HCT116 (cell line): ENCODE results near the gene SEC14L1. TPM values are rescaled to one million over a fixed set of nuclear protein-coding genes. Genes with fewer than 3 reads are reported as not detected.

Experiments used
- ATAC-seq: fragments of 200-7000 bp; cut with Tn5 transposase; 2 replicates; pipeline ENCODE4 v1.9.1; 2020; ENCODE audit warnings: mild to moderate bottlenecking, moderate library complexity
- BruUV-seq: library from RNA; stranded (reverse); fragments of 400-500 nt; replicated peaks from 2 replicates; lab custom pipeline; 2021; lab: Mats Ljungman, UMichigan
- CTCF ChIA-PET: fragments of 300-600 bp; sonication (Branson Sonifier 250); formaldehyde crosslinking; loops from one replicate; lab custom pipeline; 2021; ENCODE audit warnings: antibody characterized with exemption; lab: Charles Lee
- POLR2A ChIA-PET: fragments of 300-600, 350-600 bp; sonication (Branson Sonifier 250); formaldehyde crosslinking; loops from one replicate; lab custom pipeline; 2021; ENCODE audit warnings: antibody characterized with exemption; lab: Charles Lee
- RAD21 ChIA-PET, 2 experiments: fragments of 300-600 bp; sonication (Branson Sonifier 250); formaldehyde crosslinking; loops; one replicate each; lab custom pipeline; 2023; ENCODE audit warnings: low total read pairs in 2 of 2; ENCODE audit not compliant: uncharacterized antibody in 2 of 2, unreplicated experiment in 2 of 2, low non-redundant PET in 1 of 2; lab: Charles Lee
- DNase-seq: peaks from one replicate; pipeline ENCODE4 v3.0.0-alpha.2; 2010; ENCODE audit warnings: low read depth, low spot score
- H2AFZ ChIP-seq: fragments of 200-600 bp; shearing (Covaris generic), sonication (generic); 2 replicates; pipeline ENCODE4 v1.6.1; 2017; ENCODE audit warnings: low read depth, mixed run types, mixed read lengths, antibody characterized with exemption, low read length; ENCODE audit not compliant: poor library complexity, severe bottlenecking
- H3K27ac ChIP-seq: 2 replicates; pipeline ENCODE4 v1.5.1; 2012; ENCODE audit warnings: low read depth, low read length
- H3K27me3 ChIP-seq: fragments of 200-600 bp; sonication (generic); 2 replicates; pipeline ENCODE4 v1.6.1; 2016; ENCODE audit warnings: mixed run types, low read length, mixed read lengths; ENCODE audit not compliant: insufficient read depth
- H3K36me3 ChIP-seq, 2 experiments: fragments of 200-500 bp in 1 of 2; fragments of 200-600 bp in 1 of 2; sonication (Bioruptor generic) in 1 of 2; sonication (generic) in 1 of 2; 2 replicates each; pipeline versions ENCODE4 v1.5.1 to v1.6.1; 2014 to 2016; ENCODE audit warnings: low read length in 2 of 2, inconsistent platforms in 1 of 2, mixed read lengths in 1 of 2, mixed run types in 1 of 2; ENCODE audit not compliant: insufficient read depth in 2 of 2, control insufficient read depth in 1 of 2
- H3K4me1 ChIP-seq, 2 experiments: fragments of 200-600 bp in 1 of 2; sonication (generic) in 1 of 2; 2 replicates each; pipeline versions ENCODE4 v1.5.1 to v1.6.1; 2012 to 2017; ENCODE audit warnings: low read length in 2 of 2, inconsistent platforms in 1 of 2, mild to moderate bottlenecking in 1 of 2, mixed read lengths in 1 of 2, mixed run types in 1 of 2, moderate library complexity in 1 of 2; ENCODE audit not compliant: insufficient read depth in 2 of 2, control insufficient read depth in 1 of 2
- H3K4me2 ChIP-seq: fragments of 200-600 bp; sonication (generic); 2 replicates; pipeline ENCODE4 v1.6.1; 2017; ENCODE audit warnings: mixed run types, low read length, mixed read lengths
- H3K4me3 ChIP-seq, 2 experiments: fragments of 200-600 bp in 1 of 2; sonication (generic) in 1 of 2; replicated peaks in 1 of 2; 2 replicates each; pipeline ENCODE4 v1.5.1; 2011 to 2016; ENCODE audit warnings: low read length in 2 of 2, control low read depth in 1 of 2, low read depth in 1 of 2, mild to moderate bottlenecking in 1 of 2, mixed read lengths in 1 of 2, mixed run types in 1 of 2
- H3K79me2 ChIP-seq: fragments of 200-600 bp; sonication (generic); 2 replicates; pipeline ENCODE4 v1.6.1; 2017; ENCODE audit warnings: mild to moderate bottlenecking, mixed run types, low read length, moderate library complexity, mixed read lengths; ENCODE audit not compliant: insufficient read depth
- H3K9ac ChIP-seq: fragments of 200-600 bp; sonication (generic); 2 replicates; pipeline ENCODE4 v1.6.1; 2016; ENCODE audit warnings: low read length, mixed read lengths
- H3K9me2 ChIP-seq: fragments of 200-600 bp; sonication (generic), shearing (Covaris generic); 2 replicates; pipeline ENCODE4 v1.6.1; 2017; ENCODE audit warnings: mixed run types, mild to moderate bottlenecking, moderate library complexity; ENCODE audit not compliant: insufficient read depth
- H3K9me3 ChIP-seq, 2 experiments: fragments of 200-500 bp in 1 of 2; fragments of 200-600 bp in 1 of 2; sonication (Bioruptor generic) in 1 of 2; sonication (generic) in 1 of 2; 2 replicates each; pipeline ENCODE4 v1.6.1; 2014 to 2017; ENCODE audit warnings: low read length in 2 of 2, mixed read lengths in 2 of 2, inconsistent platforms in 1 of 2, low read depth in 1 of 2, mild to moderate bottlenecking in 1 of 2, mixed run types in 1 of 2, moderate library complexity in 1 of 2; ENCODE audit not compliant: control insufficient read depth in 1 of 2, insufficient read depth in 1 of 2
- H4K20me1 ChIP-seq: fragments of 200-600 bp; sonication (generic), shearing (Covaris generic); 2 replicates; pipeline ENCODE4 v1.6.1; 2017; ENCODE audit warnings: mixed run types, mild to moderate bottlenecking, moderate library complexity; ENCODE audit not compliant: insufficient read depth
- ATF3 ChIP-seq: IDR thresholded peaks from 2 replicates; pipeline ENCODE4 v1.6.1; 2012
- CEBPB ChIP-seq: IDR thresholded peaks from 2 replicates; pipeline ENCODE4 v1.6.1; 2012; ENCODE audit warnings: low read depth
- CTCF ChIP-seq, 3 experiments: fragments of 200-600 bp in 1 of 3; sonication (generic) in 1 of 3; IDR thresholded peaks in 2 of 3; conservative IDR thresholded peaks in 1 of 3; 2 replicates each; pipeline ENCODE4 v1.5.1; 2012 to 2017; ENCODE audit warnings: low read depth in 2 of 3, low read length in 2 of 3, antibody characterized with exemption in 1 of 3, borderline replicate concordance in 1 of 3, control low read depth in 1 of 3, mild to moderate bottlenecking in 1 of 3, mixed read lengths in 1 of 3, mixed run types in 1 of 3, moderate library complexity in 1 of 3; ENCODE audit not compliant: insufficient read depth in 1 of 3
- EZH2 ChIP-seq: fragments of 200-600 bp; sonication (generic); IDR thresholded peaks from 2 replicates; pipeline ENCODE4 v1.6.1; 2017; ENCODE audit warnings: antibody characterized with exemption, mixed run types
- FOSL1 ChIP-seq: IDR thresholded peaks from 2 replicates; pipeline ENCODE4 v1.6.1; 2012; ENCODE audit warnings: low read depth
- JUND ChIP-seq: IDR thresholded peaks from 2 replicates; pipeline ENCODE4 v1.6.1; 2012
- MAX ChIP-seq: IDR thresholded peaks from 2 replicates; pipeline ENCODE4 v1.6.1; 2012
- POLR2A ChIP-seq: IDR thresholded peaks from 2 replicates; pipeline ENCODE4 v1.7.0; 2011; ENCODE audit warnings: borderline replicate concordance; ENCODE audit not compliant: insufficient read depth, insufficient read length; ENCODE audit errors: extremely low read depth
- POLR2AphosphoS5 ChIP-seq: IDR thresholded peaks from 2 replicates; pipeline ENCODE4 v1.6.1; 2011; ENCODE audit warnings: mild to moderate bottlenecking, low read depth, low read length, moderate library complexity
- SP1 ChIP-seq: IDR thresholded peaks from 2 replicates; pipeline ENCODE4 v1.6.1; 2012; ENCODE audit warnings: low read depth
- SRF ChIP-seq: IDR thresholded peaks from 2 replicates; pipeline ENCODE4 v1.6.1; 2012; ENCODE audit warnings: low read depth
- YY1 ChIP-seq: IDR thresholded peaks from 2 replicates; pipeline ENCODE4 v1.6.1; 2011; ENCODE audit warnings: low read length, low read depth, moderate library complexity, mild to moderate bottlenecking; ENCODE audit not compliant: insufficient replicate concordance; ENCODE audit errors: extremely low read depth
- ZBTB33 ChIP-seq: IDR thresholded peaks from 2 replicates; pipeline ENCODE4 v1.6.1; 2011; ENCODE audit warnings: mild to moderate bottlenecking, low read length, moderate library complexity; ENCODE audit not compliant: insufficient replicate concordance; ENCODE audit errors: extremely low read depth
- ZFX ChIP-seq: fragments of 450-650 bp; IDR thresholded peaks from 2 replicates; pipeline ENCODE4 v1.6.1; 2017
- ZNF274 ChIP-seq: fragments of 200-500 bp; sonication (Bioruptor generic); IDR thresholded peaks from 2 replicates; pipeline ENCODE4 v1.6.1; 2014; ENCODE audit warnings: mild to moderate bottlenecking, low read depth, low read length, inconsistent platforms
- intact Hi-C: fragments of 100-400 bp; cut with micrococcal nuclease; formaldehyde crosslinking; loops from 2 replicates; pipeline ENCODE4 v1.10.0; 2022
- total RNA-seq: library from RNA; stranded (reverse); gene quantifications from one replicate; pipeline ENCODE4 v1.2.1, GENCODE V29; 2021; ENCODE audit not compliant: unreplicated experiment

The SEC14L1 gene
- total RNA-seq, 1 experiment from 2014 or later: 59.7 TPM

- Histone ChIP-seq H3K27me3 (no peaks in the 10 kb centered on the region), H3K27ac (no peak overlapping the region), H3K9ac (no peak overlapping the region), H3K9me3 (peaks cover 25 to 32% of the 10 kb centered on the region in 2 experiments; a peak in 3 of 4 replicates), H3K36me3 (no peaks in the 10 kb centered on the region; a peak in 1 of 4 replicates), H3K4me2 (no peak overlapping the region), H2AFZ (no peak overlapping the region), H3K9me2 (no peaks in the 10 kb centered on the region), H4K20me1 (no peaks in the 10 kb centered on the region), H3K4me3 (no peak overlapping the region), H3K79me2 (peaks cover 24% of the 10 kb centered on the region), H3K4me1 (no peaks in the 10 kb centered on the region)
- CTCF ChIA-PET: no interaction called here
- RAD21 ChIA-PET: no interaction called here
- intact Hi-C loops: no loop called here
- no peak for TF ChIP-seq SP1
- TF ChIP-seq FOSL1: no peak
- TF ChIP-seq ZNF274: no peak
- no peak for TF ChIP-seq JUND
- no peak for TF ChIP-seq CTCF (IDR thresholded peaks at IDR 0.05 in 2 of 3, conservative IDR thresholded peaks at IDR 0.05 in 1 of 3; ENCODE audit: borderline replicate concordance in 1 of 3, insufficient read depth in 1 of 3, low read depth in 2 of 3, low read length in 2 of 3)
- no peak for TF ChIP-seq EZH2
- no TSS peak for BruUV-seq
- no peak for DNase-seq
- POLR2A ChIA-PET: no interaction called here
- ATAC-seq: no peak
Measured at GRCh38 chr17:77164483-77165091, 23.8 kb downstream of the SEC14L1 start.

GRCh38 chr17:77165577-77165976 lies 24.8 kb downstream of the SEC14L1 start:
- BruUV-seq: no TSS peak
- ChIA-PET CTCF (no interaction called here), POLR2A (no interaction called here), RAD21 (no interaction called here)
- intact Hi-C loops: no loop called here
- no peak for ATAC-seq
- H3K27me3 ChIP-seq: no peaks in the 10 kb centered on the region
- H3K79me2 ChIP-seq: peaks cover 18% of the 10 kb centered on the region
- H3K9ac ChIP-seq: no peak overlapping the region
- H3K27ac ChIP-seq: no peak overlapping the region
- H2AFZ ChIP-seq: no peak overlapping the region
- H3K4me1 ChIP-seq: no peaks in the 10 kb centered on the region
- H3K9me2 ChIP-seq: no peaks in the 10 kb centered on the region
- H3K9me3 ChIP-seq: peaks cover 25 to 32% of the 10 kb centered on the region in 2 experiments; a peak in 3 of 4 replicates
- no peaks in the 10 kb centered on the region; a peak in 1 of 4 replicates for H3K36me3 ChIP-seq
- H4K20me1 ChIP-seq: no peaks in the 10 kb centered on the region
- H3K4me3 ChIP-seq: no peak overlapping the region
- no peak for TF ChIP-seq SP1
- no peak for TF ChIP-seq SRF
- no peak for TF ChIP-seq POLR2A
- no peak for TF ChIP-seq MAX
- no peak for TF ChIP-seq ZNF274
- no peak for TF ChIP-seq JUND
- TF ChIP-seq ZBTB33: no peak
- TF ChIP-seq ATF3: no peak
- TF ChIP-seq EZH2: no peak
- TF ChIP-seq CEBPB: no peak
- TF ChIP-seq POLR2AphosphoS5: no peak
- no peak for TF ChIP-seq ZFX
- no peak for TF ChIP-seq YY1
- no peak overlapping the region for H3K4me2 ChIP-seq
- DNase-seq: no peak
